ENCODE measurements around the gene BRINP2. TPM values are rescaled to one million over a fixed set of nuclear protein-coding genes. Genes with fewer than 3 reads are reported as not detected.

BRINP2 gene
- total and polyA plus RNA-seq, 5 donors = 0.17 to 0.33 (median 0.20) TPM

- no peak overlapping the region for H3K4me3 ChIP-seq (ENCODE audit: low read length)
- no peak overlapping the region for H3K27ac ChIP-seq (ENCODE audit: low read length)
- no peaks in the 10 kb centered on the region for H3K4me1 ChIP-seq (ENCODE audit: control insufficient read depth, insufficient read depth, low read length)
- DNase-seq (no peak), ATAC-seq (no peak)
- 93% methylated on average over 2 of the region's 2 CpGs for WGBS
- H3K9me3 ChIP-seq (ENCODE audit: control insufficient read depth, low read length) = no peaks in the 10 kb centered on the region
- intact Hi-C loops (cut with DNase I) = no loop called here
- no peaks in the 10 kb centered on the region for H3K27me3 ChIP-seq (ENCODE audit: control insufficient read depth, insufficient read depth)
Observed at GRCh38 chr1:177198243-177198642, 27.5 kb downstream of the BRINP2 start.

- 82% methylated on average over 4 of the region's 4 CpGs for WGBS
- intact Hi-C loops (cut with DNase I) = no loop called here
- Histone ChIP-seq H3K9me3 (ENCODE audit: control insufficient read depth, low read length) (no peaks in the 10 kb centered on the region), H3K4me1 (ENCODE audit: control insufficient read depth, insufficient read depth, low read length) (no peaks in the 10 kb centered on the region), H3K27ac (ENCODE audit: low read length) (no peak overlapping the region), H3K4me3 (ENCODE audit: low read length) (no peak overlapping the region), H3K27me3 (ENCODE audit: control insufficient read depth, insufficient read depth) (no peaks in the 10 kb centered on the region)
- ATAC-seq (no peak), DNase-seq (no peak)
Observed at GRCh38 chr1:177200290-177200689, 29.5 kb downstream of the BRINP2 start.

- Histone ChIP-seq H3K4me1 (ENCODE audit: control insufficient read depth, insufficient read depth, low read length) (peaks cover 6% of the 10 kb centered on the region), H3K9me3 (ENCODE audit: control insufficient read depth, low read length) (no peaks in the 10 kb centered on the region), H3K27me3 (ENCODE audit: control insufficient read depth, insufficient read depth) (no peaks in the 10 kb centered on the region), H3K4me3 (ENCODE audit: low read length) (no peak overlapping the region), H3K27ac (ENCODE audit: low read length) (no peak overlapping the region)
- intact Hi-C loops (cut with DNase I) = no loop called here
- ATAC-seq (no peak), DNase-seq (no peak)
Observed at GRCh38 chr1:177206831-177207355, 36.1 kb downstream of the BRINP2 start.

GRCh38 chr1:177208920-177209319 lies 38.2 kb downstream of the BRINP2 start:
- Histone ChIP-seq H3K4me1 (ENCODE audit: control insufficient read depth, insufficient read depth, low read length) (peaks cover 6% of the 10 kb centered on the region), H3K4me3 (ENCODE audit: low read length) (no peak overlapping the region), H3K27me3 (ENCODE audit: control insufficient read depth, insufficient read depth) (no peaks in the 10 kb centered on the region), H3K27ac (ENCODE audit: low read length) (peak overlapping the region; percentile 37), H3K9me3 (ENCODE audit: control insufficient read depth, low read length) (no peaks in the 10 kb centered on the region)
- WGBS = 60% methylated on average over 4 of the region's 4 CpGs
- intact Hi-C loops (cut with DNase I) = no loop called here
- DNase-seq (no peak), ATAC-seq (peak in 1 of 2 donors; percentile 9)

GRCh38 chr1:177209357-177209756 lies 38.6 kb downstream of the BRINP2 start:
- H3K9me3 ChIP-seq (ENCODE audit: control insufficient read depth, low read length) = no peaks in the 10 kb centered on the region
- peak overlapping the region; percentile 30 for H3K27ac ChIP-seq (ENCODE audit: low read length)
- intact Hi-C loops (cut with DNase I) = no loop called here
- peaks cover 6% of the 10 kb centered on the region for H3K4me1 ChIP-seq (ENCODE audit: control insufficient read depth, insufficient read depth, low read length)
- H3K27me3 ChIP-seq (ENCODE audit: control insufficient read depth, insufficient read depth) = no peaks in the 10 kb centered on the region
- no peak overlapping the region for H3K4me3 ChIP-seq (ENCODE audit: low read length)
- peak; percentile 67 to 76 (median 76) for DNase-seq
- 23% methylated on average over 3 of the region's 3 CpGs for WGBS
- peak; percentile 88 to 97 for ATAC-seq

GRCh38 chr1:177210071-177210470 lies 39.3 kb downstream of the BRINP2 start:
- intact Hi-C loops (cut with DNase I) = no loop called here
- ATAC-seq = no peak
- no peaks in the 10 kb centered on the region for H3K9me3 ChIP-seq (ENCODE audit: control insufficient read depth, low read length)
- H3K27ac ChIP-seq (ENCODE audit: low read length) = peak overlapping the region; percentile 81
- H3K4me1 ChIP-seq (ENCODE audit: control insufficient read depth, insufficient read depth, low read length) = peaks cover 6% of the 10 kb centered on the region
- DNase-seq = no peak
- no peak overlapping the region for H3K4me3 ChIP-seq (ENCODE audit: low read length)
- H3K27me3 ChIP-seq (ENCODE audit: control insufficient read depth, insufficient read depth) = no peaks in the 10 kb centered on the region

- peak in 1 of 2 donors; percentile 54 for ATAC-seq
- Histone ChIP-seq H3K9me3 (ENCODE audit: control insufficient read depth, low read length) (no peaks in the 10 kb centered on the region), H3K27ac (ENCODE audit: low read length) (no peak overlapping the region), H3K4me1 (ENCODE audit: control insufficient read depth, insufficient read depth, low read length) (peaks cover 6% of the 10 kb centered on the region), H3K27me3 (ENCODE audit: control insufficient read depth, insufficient read depth) (no peaks in the 10 kb centered on the region), H3K4me3 (ENCODE audit: low read length) (no peak overlapping the region)
- no peak for DNase-seq
- WGBS = 27% methylated on average over 4 of the region's 4 CpGs
- intact Hi-C loops (cut with DNase I) = no loop called here
Observed at GRCh38 chr1:177211231-177211630, 40.5 kb downstream of the BRINP2 start.

GRCh38 chr1:177216587-177217202 lies 45.9 kb downstream of the BRINP2 start:
- H3K4me3 ChIP-seq (ENCODE audit: low read length) = no peak overlapping the region
- no peaks in the 10 kb centered on the region for H3K27me3 ChIP-seq (ENCODE audit: control insufficient read depth, insufficient read depth)
- intact Hi-C loops (cut with DNase I) = no loop called here
- DNase-seq = no peak
- WGBS = 69% methylated on average over 3 of the region's 3 CpGs
- H3K27ac ChIP-seq (ENCODE audit: low read length) = no peak overlapping the region
- H3K4me1 ChIP-seq (ENCODE audit: control insufficient read depth, insufficient read depth, low read length) = peaks cover 4% of the 10 kb centered on the region
- no peak for ATAC-seq
- H3K9me3 ChIP-seq (ENCODE audit: control insufficient read depth, low read length) = peaks cover 5% of the 10 kb centered on the region

- intact Hi-C loops (cut with DNase I) = no loop called here
- WGBS = 59% methylated on average over 3 of the region's 3 CpGs
- no peak for ATAC-seq
Observed at GRCh38 chr1:177219554-177220458, 49.0 kb downstream of the BRINP2 start.

GRCh38 chr1:177223359-177223758 lies 52.6 kb downstream of the BRINP2 start:
- no peaks in the 10 kb centered on the region for H3K27me3 ChIP-seq (ENCODE audit: control insufficient read depth, insufficient read depth)

More at GRCh38 chr1:177219554-177220458, 49.0 kb downstream of the BRINP2 start:
- no peak overlapping the region for H3K4me3 ChIP-seq (ENCODE audit: low read length)
- DNase-seq = no peak
- peaks cover 5% of the 10 kb centered on the region for H3K9me3 ChIP-seq (ENCODE audit: control insufficient read depth, low read length)
- peaks cover 5% of the 10 kb centered on the region for H3K4me1 ChIP-seq (ENCODE audit: control insufficient read depth, insufficient read depth, low read length)
- no peak overlapping the region for H3K27ac ChIP-seq (ENCODE audit: low read length)
- H3K27me3 ChIP-seq (ENCODE audit: control insufficient read depth, insufficient read depth) = no peaks in the 10 kb centered on the region

GRCh38 chr1:177227978-177228692 lies 57.4 kb downstream of the BRINP2 start:
- WGBS = 61% methylated on average over 8 of the region's 8 CpGs
- no peaks in the 10 kb centered on the region for H3K9me3 ChIP-seq (ENCODE audit: control insufficient read depth, low read length)
- intact Hi-C loops (cut with DNase I) = no loop called here
- DNase-seq (no peak), ATAC-seq (no peak)
- no peaks in the 10 kb centered on the region for H3K27me3 ChIP-seq (ENCODE audit: control insufficient read depth, insufficient read depth)
- no peak overlapping the region for H3K4me3 ChIP-seq (ENCODE audit: low read length)
- peaks cover 1% of the 10 kb centered on the region for H3K4me1 ChIP-seq (ENCODE audit: control insufficient read depth, insufficient read depth, low read length)
- H3K27ac ChIP-seq (ENCODE audit: low read length) = no peak overlapping the region

More at GRCh38 chr1:177223359-177223758, 52.6 kb downstream of the BRINP2 start:
- DNase-seq = no peak
- Histone ChIP-seq H3K9me3 (ENCODE audit: control insufficient read depth, low read length) (peaks cover 2% of the 10 kb centered on the region), H3K4me3 (ENCODE audit: low read length) (no peak overlapping the region), H3K4me1 (ENCODE audit: control insufficient read depth, insufficient read depth, low read length) (peaks cover 5% of the 10 kb centered on the region), H3K27ac (ENCODE audit: low read length) (no peak overlapping the region)
- WGBS = 76% methylated on average over 2 of the region's 2 CpGs
- intact Hi-C loops (cut with DNase I) = no loop called here
- no peak for ATAC-seq
